H1 (cell line): Measurements from ENCODE around the gene NOL4L.

Experiments
- CTCF ChIP-seq, 3 experiments: IDR thresholded peaks; 1 replicate in 2 of 3; 2 replicates in 1 of 3; pipeline versions ENCODE4 v1.5.1 to v1.6.1; 2011; ENCODE audit warnings: low read length in 3 of 3, mild to moderate bottlenecking in 3 of 3, inconsistent platforms in 2 of 3, low read depth in 1 of 3, moderate library complexity in 1 of 3; ENCODE audit not compliant: insufficient read depth in 1 of 3; ENCODE audit errors: control extremely low read depth in 1 of 3
- POLR2A ChIP-seq, 2 experiments: IDR thresholded peaks; 1 replicate in 1 of 2; 2 replicates in 1 of 2; pipeline ENCODE4 v1.6.1; 2011; ENCODE audit warnings: low read depth in 2 of 2, low read length in 2 of 2, mild to moderate bottlenecking in 2 of 2; ENCODE audit errors: control extremely low read depth in 1 of 2

GRCh38 chr20:32594204-32594603 is 9.1 kb upstream of the NOL4L start:
- TF ChIP-seq POLR2A (IDR thresholded peaks at IDR 0.05; ENCODE audit: control extremely low read depth in 1 of 2, low read depth in 2 of 2, low read length in 2 of 2) (no peak), CTCF (IDR thresholded peaks at IDR 0.05; ENCODE audit: control extremely low read depth in 1 of 3, insufficient read depth in 1 of 3, low read depth in 1 of 3, low read length in 3 of 3) (no peak)
